Astrocyte of the cerebellum (primary cell): ENCODE data around the gene PSMG4.

Source experiments
- DNase-seq: peaks from one replicate; pipeline ENCODE4 v3.0.0-alpha.2; 2011; ENCODE audit warnings: low read depth
- H3K4me3 ChIP-seq: 2 replicates; pipeline ENCODE4 v1.5.1; 2011; ENCODE audit warnings: mild to moderate bottlenecking, low read depth, low read length, moderate library complexity
- in situ Hi-C: cut with HindIII; loops from 2 replicates; pipeline ENCODE4 v1.10.0; 2017; ENCODE audit warnings: low sequenced_read_pairs
- TF ChIP-seq, protein P1 (sequence below): IDR thresholded peaks from 2 replicates; pipeline ENCODE4 v1.5.1; 2012; ENCODE audit warnings: low read length, low read depth, moderate library complexity, mild to moderate bottlenecking; ENCODE audit errors: missing control alignments

The PSMG4 gene

DNA sequence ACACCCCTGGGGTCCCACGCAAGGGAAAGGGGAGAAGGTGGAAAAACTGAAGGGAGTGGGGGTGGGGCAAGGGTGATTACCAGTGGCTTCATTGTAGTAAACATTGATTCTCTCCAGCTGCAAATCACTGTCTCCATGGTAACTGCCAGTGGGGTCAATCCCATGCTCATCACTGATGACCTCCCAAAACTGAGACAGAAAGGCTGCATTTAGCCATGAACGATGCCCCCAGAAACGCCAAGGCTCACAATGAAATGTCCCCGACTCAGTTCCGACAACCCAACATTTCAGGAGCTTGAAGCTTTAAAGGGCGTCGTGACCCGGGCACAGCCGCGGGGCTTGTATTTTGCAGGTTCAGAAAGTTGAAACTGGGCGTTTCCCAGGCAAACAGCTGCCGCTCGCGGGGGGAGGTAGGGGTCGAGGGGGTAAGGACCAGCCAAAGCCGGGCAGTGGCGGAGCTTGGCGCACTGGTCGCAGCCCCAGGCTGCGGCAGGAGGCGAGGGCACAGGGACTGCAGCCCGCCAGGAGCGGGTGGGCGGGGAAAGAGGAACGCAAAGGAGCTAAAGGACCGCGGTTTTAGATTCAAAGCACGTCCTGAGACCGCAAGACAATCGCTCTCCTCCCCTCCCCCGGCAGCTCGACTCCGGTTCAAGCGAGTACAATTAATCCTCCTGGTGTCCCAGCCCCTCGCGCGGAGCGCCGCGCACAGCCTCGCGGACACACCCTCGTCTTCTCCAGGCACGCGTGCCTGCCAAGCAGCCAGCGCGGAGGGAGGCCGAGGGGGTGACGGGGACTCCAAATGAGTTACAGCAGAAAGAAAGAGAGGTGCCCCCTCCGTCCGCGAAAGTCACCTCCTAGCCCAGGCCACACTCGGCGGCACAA, 32.0 kb upstream of the PSMG4 start:
- in situ Hi-C loops, result no loop called here
- TF ChIP-seq, protein P1, sequence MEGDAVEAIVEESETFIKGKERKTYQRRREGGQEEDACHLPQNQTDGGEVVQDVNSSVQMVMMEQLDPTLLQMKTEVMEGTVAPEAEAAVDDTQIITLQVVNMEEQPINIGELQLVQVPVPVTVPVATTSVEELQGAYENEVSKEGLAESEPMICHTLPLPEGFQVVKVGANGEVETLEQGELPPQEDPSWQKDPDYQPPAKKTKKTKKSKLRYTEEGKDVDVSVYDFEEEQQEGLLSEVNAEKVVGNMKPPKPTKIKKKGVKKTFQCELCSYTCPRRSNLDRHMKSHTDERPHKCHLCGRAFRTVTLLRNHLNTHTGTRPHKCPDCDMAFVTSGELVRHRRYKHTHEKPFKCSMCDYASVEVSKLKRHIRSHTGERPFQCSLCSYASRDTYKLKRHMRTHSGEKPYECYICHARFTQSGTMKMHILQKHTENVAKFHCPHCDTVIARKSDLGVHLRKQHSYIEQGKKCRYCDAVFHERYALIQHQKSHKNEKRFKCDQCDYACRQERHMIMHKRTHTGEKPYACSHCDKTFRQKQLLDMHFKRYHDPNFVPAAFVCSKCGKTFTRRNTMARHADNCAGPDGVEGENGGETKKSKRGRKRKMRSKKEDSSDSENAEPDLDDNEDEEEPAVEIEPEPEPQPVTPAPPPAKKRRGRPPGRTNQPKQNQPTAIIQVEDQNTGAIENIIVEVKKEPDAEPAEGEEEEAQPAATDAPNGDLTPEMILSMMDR, result no peak
- H3K4me3 ChIP-seq, result peak overlapping the region; percentile 47
- no peak for DNase-seq

DNA sequence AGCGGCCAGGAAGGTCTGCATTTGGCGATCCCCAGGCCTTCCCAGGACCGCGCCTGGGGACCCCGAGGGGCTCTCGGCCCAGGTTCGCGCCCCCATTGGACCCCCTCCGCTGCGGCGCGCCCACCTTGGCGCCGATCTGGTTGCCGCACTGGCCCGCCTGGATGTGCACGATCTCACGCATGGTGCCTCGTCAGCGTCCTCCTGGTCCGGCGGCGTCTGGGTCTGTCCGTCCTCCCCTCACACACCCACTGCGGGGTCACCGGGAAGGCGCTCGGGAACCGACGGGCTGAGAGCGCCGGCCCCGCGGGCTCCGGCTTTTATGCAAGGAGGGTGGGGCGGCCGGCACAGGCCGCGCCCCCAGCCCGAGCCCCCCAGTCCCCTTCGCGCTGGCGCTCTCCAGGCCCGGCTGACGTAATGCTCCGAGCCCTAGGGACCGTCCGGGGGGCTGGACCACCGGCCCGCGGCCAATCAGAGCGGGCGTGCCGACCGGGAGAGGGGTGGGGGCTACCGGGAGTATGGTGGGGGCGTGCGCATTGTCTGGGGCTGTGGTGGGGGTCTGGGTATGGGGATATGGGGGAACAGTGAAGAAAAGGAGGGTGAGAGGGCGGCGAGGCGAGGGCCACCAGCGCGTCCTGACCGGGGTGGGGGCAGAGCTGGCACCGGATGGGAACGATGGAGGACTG, 31.2 kb upstream of the PSMG4 start, which contains the start of gene TUBB2B:
Gene TUBB2B, minus strand, starts transcription at position 291 of the 683 bp plus-strand sequence. Its CDS starts 110 bp downstream, at position 181.
- H3K4me3 ChIP-seq, result peak within 1 kb of the TSS; percentile 47
- in situ Hi-C loops, result no loop called here
- no peak for DNase-seq
- TF ChIP-seq, protein P1, result no peak

DNA sequence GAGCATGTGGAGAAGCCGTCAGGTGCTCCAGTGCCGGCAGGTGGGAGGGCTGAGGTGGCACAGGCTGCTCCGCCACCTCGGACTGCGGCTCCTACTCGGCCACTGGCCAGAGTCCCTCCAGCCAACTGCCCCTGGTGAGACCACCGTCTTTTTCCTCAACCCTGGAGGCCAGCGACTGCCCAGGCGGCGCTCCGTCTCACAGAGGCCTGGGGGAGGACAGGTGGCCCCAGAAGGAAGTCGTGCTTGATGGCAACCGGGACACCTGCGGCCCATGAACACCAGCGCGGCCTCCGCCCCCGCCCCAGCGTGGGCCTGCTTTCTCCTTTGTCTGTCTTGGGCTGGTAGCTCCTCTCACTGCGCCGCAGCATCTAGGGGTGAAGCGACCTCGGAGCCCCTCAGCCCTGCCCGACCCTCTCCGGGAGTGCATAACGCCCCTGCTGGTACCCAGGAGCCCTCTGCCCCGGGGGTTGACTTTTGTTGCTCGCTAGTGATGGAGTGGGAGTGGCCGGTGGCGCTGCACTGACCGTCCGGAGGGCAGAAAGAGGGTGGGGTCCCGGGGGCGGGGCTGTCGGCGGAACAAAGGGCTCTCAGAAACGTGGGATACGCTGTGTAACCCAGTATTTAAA, 30.6 kb upstream of the PSMG4 start:
- in situ Hi-C loops, result no loop called here
- peak overlapping the region; percentile 47 for H3K4me3 ChIP-seq
- TF ChIP-seq, protein P1, result no peak
- no peak for DNase-seq

DNA sequence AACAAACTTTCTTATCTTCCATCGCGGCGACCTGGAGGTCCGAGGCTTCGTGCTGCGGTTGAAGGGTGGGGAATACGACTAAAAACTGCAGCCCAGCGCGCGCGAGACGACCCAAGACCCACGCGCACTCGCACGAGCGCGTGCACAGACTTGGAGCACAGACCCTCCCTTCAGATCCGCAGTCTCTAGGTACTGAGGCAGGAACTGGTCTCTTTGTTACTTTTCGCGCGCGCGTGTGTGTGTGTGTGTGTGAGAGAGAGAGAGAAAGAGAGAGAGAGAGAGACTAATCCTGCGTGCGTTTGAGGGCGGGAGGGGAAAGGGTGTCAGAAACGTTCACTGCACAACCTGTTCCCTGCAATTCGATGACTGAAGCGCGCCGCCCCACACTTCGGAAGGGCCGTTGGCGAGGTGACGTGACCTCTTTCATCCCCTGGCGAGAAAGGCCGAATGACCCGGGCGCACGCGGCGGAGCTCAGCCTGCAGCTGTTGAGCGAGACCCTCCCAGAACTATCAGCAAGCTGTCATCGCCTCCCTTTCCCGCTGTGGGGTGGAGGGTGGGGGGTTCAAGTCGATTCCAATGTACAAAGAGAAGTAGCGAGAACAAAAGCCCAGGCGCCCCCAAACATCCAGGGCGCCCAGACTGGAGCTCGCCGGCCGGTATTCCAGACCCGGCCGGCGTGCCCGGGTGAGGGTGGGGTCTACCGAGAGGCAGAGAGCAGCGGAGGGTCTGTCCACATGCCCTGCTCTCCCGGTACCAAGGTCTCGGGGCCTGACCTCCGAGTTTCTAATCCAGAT, 29.8 kb upstream of the PSMG4 start:
- TF ChIP-seq, protein P1, result no peak
- peak overlapping the region; percentile 19 for H3K4me3 ChIP-seq
- no peak for DNase-seq
- in situ Hi-C loops, result no loop called here

DNA sequence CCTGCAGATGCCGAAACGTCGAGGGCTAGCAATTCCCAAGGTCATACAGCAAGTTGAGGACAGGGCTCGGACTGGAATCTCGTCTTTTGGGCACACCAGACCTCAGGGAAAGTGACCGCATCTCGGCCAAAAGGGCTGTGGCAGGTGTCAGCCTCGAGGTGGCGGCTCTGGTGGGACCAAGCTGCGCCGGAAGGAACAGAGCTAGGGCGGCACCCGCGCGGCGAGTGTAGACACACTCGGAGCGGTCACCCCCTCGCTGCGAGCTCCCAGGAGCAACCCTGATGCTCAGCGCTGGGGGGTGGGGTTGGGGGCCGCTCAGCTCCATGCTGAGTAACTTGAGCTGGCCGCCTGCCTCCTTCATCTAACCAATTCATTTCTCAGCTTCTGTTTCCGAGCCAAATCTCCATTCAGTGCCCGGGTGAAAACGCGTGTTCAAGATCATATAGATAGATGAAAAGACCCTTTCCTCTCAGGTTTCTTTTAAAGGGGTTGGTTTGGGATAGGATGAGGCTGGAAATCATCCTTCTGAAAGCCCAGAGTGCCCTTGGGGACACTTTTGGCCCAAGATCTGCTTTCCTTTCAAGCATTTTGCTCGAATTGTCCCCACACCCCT, 29.1 kb upstream of the PSMG4 start:
- H3K4me3 ChIP-seq, result no peak overlapping the region
- in situ Hi-C loops, result no loop called here
- TF ChIP-seq, protein P1, result no peak
- DNase-seq, result no peak
